HG02885 (cell line): ENCODE data around the gene NR1D2.
"Not testable (repeated sequence)": the region's sequence is repeated elsewhere in the genome, so short reads cannot be mapped to it uniquely, and the experiment has no call there.

Experiments used
- ATAC-seq: cut with Tn5 transposase; IDR thresholded peaks from one replicate; pipeline ENCODE4 v1.9.1; 2021; ENCODE audit warnings: mild to moderate bottlenecking; ENCODE audit not compliant: unreplicated experiment, poor library complexity

The NR1D2 gene

DNA sequence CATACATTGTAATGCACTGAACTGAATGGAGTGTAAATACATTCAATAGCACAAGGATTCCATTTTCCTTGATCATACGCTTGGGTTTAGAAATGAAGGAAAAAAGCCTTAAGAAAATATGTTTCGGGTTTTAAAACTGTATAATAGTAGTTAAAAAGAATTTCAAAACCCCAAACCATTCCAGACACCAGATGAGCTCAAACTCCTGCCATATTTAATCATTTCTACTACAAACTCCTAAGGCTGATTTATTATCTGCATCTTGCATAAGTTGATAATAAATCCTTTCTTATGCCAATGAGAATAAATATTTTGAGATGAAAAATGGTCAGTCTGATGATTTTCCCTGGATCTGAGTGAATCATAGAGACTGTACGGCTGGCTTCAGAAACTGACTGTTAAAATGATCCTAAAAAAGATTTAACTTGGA, 51.0 kb downstream of the NR1D2 start:
- ATAC-seq, result no peak

DNA sequence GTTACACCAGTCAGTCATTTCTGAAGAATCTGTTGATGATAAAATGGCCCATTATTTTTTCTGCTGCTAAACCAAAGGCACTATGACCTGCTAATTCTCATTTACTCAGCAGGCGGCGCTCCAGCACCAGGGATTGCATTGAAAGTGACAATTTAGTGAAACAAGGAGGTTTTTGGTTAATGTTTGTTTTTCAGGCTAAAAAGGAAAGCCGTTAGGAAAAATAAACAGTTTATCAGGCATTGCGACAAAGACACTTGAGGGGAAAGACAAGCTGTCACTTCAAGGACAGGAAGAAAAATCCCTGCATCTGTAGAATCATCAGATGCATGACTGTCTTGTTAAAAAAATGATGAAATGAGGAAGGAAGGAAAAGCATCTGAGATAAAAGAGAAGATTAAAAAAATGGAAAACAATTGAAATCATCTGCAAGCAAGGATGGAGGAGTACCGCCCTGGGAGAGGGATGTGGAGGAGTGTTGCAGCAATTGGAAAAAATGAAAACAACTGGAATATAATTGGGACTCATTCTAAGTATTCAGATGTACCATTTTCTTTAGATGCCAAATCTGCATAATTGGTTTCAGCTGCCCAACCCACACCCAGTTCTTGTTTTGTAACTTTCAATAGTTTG, 54.0 kb downstream of the NR1D2 start:
- peak; percentile 59 for ATAC-seq

DNA sequence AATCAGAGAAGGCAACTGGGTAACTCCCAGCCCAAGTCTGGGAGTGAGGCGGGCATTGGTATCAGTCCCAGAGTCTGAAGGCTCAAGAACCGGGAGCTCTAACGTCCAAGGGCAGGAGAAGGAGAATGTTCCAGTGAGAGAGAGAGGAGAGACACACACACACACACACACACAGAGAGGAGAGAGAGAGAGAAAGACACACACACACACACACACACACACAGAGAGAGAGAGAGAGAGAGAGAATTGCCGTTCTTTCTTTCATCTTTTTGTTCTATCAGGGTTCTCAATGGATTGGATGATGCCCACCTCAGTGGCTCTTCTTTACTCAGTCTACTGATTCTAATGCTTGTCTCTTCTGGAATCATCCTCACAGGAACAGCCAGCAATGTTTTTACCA, 57.0 kb downstream of the NR1D2 start:
- no peak for ATAC-seq

DNA sequence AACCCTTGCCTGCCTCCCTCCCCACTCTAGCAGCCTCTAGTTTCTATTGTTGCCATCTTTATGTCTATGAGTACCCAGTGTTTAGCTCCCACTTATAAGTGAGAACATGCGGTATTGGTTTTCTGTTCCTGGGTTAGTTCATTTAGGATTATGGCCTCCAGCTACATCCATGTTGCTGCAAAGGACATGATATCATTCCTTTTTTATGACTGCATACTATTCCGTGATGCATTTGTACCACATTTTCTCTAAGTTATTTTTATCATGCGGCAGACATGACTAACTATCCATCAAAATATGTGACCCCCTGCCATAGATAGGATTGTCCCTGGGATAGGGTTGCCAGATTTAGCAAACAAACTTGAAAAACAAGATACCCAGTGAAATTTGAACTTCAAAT, 58.4 kb downstream of the NR1D2 start:
- ATAC-seq, result no peak

DNA sequence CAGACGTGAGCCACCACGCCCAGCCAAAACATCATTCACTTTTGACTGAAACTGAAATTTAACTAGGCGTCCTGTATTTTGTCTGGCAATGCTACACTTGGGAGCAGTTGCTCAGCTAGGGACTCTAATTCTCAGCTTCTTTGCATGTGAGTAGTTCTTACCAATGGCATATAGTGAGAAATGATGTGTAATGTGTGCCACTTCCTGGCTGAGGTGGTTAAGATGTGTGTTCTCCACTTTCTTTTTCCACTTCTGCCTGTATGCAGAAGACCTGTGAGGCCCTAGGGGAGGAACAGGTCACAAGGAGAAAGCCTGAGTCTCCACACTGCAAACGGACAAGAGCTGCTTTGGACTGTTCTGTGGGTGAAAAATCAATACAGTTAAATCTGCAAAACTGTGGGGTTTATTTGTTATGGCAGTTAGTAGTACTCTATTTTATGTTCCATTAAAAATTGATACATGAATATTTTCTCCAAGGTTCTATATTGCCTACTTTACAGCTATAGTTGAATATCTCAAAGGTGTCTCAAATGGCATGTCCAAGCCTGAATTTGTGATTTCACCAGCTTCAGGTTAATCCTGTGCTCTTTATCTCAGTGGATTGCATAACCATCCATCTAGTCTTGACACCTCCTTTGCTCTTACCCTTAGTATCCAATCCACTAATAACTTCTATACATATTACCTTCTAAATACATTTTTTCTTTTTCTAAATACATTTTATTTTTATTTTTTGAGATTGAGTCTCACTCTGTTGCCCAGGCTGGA, 59.3 kb downstream of the NR1D2 start:
- ATAC-seq, result peak; percentile 91

DNA sequence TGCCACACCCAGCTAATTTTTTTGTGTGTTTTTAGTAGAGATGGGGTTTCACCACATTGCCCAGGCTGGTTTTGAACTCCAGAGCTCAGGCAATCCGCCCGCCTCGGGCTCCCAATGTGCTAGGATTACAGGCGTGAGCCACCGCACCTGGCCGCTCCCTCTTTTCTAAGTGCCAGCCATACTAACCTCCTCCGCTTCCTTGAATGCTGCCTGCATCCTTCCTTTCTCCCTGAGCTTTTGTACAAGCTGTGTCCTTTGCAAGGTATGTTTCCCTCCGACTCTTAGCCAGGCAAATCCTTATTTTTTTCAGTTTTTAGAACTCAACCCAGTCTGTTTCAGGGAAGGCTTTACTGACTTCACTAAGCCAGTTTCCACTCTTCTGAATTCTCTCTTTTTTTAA, 60.6 kb downstream of the NR1D2 start:
- ATAC-seq, result no peak

DNA sequence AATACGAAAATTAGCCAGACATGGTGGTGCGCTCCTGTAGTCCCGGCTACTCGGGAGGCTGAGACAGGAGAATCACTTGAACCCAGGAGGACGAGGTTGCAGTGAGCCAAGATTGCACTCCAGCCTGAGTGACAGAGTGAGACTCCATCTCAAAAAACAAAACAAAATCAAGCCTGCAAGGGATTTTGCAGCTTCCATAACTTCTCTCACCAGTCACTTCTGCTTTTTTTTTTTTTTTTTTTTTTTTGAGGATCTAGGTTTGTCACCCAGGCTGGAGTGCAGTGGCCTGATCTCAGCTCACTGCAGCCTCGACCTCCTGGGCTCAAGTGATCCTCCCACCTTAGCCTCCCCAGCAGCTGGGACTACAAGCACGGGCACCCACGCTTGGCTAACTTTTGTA, 65.7 kb downstream of the NR1D2 start:
- ATAC-seq, result not testable (repeated sequence)

DNA sequence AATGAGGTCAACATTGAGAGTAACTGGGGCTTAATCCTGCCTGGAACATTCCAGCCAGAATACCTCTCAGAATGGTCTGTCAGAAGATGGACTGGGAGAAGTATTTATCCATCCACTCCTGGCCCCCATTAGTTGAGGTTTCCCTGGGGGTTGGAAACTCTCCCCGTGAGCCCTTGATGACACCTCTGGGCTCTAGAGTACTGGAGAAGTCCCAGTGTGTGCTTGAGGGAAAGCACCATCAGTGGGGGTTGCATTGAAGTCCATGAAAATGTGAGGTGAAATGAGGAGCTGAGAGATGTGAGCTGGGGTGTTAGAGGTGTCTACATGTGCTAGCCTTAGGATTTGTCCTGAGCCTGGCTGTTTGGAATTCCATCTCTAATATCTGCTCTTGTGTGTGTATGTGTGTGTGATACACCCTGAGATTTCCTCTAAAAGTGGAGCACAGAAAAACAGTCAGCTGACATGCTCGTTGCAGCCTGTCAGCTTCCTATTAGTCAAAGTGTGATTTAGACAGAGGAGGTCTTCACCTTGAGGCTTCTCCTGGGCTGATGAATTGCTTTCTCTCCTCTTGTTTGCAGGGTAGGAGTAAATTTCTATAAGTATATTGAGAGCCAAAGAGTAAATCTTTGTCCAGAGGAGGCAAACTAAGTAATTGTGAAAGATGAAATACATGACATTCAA, 67.6 kb downstream of the NR1D2 start:
- ATAC-seq, result peak; percentile 71

DNA sequence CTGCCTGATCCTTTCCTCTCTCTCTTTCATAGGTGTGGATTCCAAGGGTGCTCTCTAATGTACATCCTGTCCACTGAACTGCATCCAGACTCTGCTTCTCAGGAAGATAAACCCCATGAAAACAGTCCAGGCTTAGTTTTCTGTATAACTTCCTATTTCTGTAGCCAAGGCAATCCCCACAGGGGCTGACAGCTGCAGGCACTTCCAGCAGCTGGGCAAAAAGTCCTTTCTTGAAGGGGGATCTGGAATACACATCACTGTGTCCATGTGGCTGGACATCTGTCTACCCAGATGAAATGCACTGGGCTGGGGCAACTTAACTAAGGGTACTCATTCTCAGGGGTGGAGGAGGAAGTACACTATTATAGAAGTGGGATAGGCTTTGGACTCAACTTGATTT, 72.2 kb downstream of the NR1D2 start:
- no peak for ATAC-seq

DNA sequence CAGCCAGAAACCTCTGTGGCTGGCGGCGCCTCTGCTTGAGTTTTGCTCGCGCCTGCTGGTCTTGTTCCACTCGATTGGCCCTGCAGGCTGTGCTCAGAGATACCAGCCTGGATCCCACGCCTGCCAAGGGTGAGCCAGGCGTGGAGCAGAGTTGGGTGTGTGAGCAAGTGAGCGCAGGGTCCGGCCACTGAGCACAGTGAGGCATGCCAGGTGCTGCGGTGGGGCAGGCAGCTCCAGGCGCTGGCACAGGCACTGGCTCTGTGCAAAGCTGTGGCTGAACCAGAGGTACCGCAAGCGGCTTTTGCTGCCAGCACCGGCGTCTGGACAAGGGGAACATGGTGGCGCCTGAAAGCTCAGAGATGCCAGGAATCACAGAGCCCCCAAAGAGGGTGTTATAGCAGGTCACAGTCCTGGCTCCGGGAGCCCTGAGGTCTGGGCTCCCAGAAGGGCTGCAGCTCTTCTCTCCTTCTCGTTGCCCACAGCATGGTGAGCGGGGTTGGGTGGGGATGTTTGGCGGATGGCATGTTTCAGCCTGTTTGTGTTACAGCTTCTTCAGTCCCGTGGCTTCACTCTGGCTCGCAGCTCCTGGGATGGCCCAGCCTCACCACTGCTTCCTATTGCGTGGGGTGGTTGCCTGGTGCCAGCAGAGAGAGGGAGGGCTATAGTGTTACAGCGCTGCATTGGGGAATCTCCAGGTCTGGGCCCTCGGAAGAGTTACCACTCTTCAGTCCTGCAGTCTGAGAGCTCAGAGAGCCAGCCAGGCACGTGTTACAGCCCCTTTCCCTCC, 73.9 kb downstream of the NR1D2 start:
- ATAC-seq, result no peak

DNA sequence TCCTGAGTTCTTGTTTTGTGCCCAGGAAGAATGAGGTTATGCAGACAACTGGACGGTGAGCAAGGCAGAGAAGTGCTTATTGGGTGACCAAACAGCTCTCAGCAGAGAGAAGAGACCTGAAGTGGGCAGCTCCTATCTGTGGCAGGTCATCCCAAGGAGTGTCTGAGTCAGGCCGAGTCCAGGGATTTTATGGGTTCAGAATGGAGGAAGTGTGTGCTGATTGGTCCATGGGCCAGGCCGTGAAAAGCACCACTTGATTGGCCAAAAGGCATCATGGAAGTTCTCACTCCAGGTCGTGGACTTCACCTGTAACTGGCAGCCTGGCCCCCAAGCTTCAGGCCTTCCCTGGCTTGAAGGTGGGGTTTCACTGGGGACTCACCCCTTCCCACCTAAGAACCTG, 74.5 kb downstream of the NR1D2 start:
- no peak for ATAC-seq

DNA sequence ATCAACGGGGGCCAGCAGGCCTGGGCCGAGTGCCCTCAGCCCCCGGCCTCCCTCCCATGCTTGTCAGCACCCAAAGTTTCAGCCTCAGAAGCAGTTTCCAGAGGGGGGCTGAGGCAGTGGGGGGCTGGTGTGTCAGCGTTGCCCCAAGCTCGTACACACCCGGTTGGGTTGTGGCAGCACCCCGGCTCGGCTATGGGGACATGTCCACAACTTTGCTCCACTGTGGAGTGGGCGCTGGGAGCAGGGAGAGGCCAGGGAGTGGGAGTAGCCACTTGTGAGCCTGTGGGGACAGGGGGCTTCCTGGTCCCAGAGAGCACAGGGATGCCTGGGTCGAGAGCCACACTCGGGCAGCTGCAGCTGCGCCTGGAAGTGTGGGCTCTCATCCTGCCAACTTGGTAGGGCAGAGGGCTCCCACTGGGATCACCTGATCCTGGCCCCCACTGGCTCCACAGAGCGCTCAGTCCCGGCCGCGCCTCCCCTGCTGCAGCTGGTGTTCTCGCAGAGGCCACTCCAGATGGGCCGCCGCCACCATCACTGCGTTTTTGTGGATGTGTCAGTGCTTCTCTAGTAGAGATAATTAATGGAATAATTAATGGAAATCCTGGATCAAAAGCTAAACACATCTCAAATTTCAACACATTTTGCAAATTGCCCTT, 75.1 kb downstream of the NR1D2 start:
- no peak for ATAC-seq

DNA sequence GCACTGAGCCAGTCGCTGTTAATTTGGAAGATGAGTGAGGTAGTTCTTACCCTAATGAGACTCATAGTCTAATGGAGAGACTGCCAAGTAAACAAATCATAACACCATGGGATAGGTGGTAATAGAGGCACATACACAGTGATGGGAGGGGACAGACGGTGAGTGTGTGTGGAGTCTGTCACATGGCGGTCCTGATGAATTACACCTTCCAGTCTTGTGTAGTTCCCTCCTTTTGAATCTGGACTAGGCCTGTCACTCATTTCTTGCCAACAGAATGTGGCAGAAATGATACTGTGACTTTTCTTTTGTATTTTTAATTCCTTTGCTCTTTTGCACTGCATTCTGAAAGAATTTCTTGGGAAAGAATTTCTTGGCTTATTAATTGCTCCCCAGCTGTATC, 78.1 kb downstream of the NR1D2 start:
- no peak for ATAC-seq

DNA sequence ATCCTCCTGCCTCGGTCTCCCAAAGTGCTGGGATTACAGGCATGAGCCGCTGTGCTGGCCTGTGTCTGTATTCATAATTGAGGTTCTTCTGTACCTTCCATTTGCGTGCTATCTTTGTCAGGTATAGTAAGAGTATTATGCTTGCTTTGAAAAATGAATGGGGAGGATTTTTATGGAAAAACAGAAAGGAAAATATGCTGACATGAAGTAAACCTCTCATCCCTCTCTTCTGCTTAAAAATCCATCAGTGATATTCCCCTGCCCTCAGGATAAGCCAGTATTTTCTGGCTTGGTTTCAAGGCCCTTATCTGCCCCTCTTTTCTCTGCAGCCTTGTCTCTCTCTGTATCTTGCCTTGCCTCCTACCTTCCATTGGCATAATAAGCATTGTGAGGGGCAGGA, 80.7 kb downstream of the NR1D2 start:
- ATAC-seq, result no peak

DNA sequence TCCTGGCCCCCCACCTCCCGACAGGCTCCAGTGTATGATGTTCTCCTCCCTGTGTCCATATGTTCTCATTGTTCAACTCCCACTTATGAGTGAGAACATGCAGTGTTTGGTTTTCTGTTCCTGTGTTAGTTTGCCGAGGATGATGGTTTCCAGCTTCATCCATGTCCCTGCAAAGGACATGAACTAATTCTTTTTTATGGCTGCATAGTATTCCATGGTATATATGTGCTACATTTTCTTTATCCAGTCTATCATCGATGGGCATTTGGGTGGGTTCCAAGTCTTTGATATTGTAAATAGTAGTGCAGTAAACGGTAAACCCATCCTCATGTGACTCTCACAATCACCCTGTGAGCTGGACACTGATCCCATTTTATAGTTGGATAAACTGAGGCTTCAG, 81.6 kb downstream of the NR1D2 start:
- not testable (repeated sequence) for ATAC-seq

DNA sequence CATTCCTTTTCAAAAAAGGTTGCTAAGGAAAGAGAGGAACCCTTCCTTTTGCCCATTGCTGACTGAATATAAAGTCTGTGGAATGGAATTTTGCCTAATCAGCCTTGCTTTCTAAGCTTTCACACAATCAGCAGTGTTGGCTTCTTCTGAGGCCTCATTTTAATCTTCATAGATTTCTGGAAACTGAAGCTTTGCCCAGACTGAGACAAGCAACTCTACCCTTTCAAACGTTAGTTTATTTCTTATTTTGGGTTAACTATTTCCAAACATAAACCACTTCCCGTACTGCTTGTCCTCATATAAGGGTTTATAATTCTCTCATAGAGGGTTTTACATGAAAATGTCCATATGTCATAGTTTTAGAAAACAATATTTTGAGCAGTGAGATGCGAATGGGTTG, 82.9 kb downstream of the NR1D2 start:
- no peak for ATAC-seq
